ENCODE data around the gene ATPAF2. TPM values are rescaled to one million over a fixed set of nuclear protein-coding genes. Genes with fewer than 3 reads are reported as not detected.
"Not testable (repeated sequence)": the region's sequence is repeated elsewhere in the genome, so short reads cannot be mapped to it uniquely, and the experiment has no call there.

Gene ATPAF2
- total and polyA plus RNA-seq, 5 donors from 2014 or later, result 10.9 to 25.1 (median 13.2) TPM

GRCh38 chr17:17995887-17996286, 43.1 kb downstream of the ATPAF2 start:
- not testable (repeated sequence) for H3K4me1 ChIP-seq (ENCODE audit: control insufficient read depth, insufficient read depth, low read length, poor library complexity, severe bottlenecking); H3K4me1 Mint-ChIP-seq; DNase-seq; H3K9me3 ChIP-seq (ENCODE audit: control insufficient read depth in 2 of 2, low read length in 2 of 2); H3K27me3 Mint-ChIP-seq; H3K27ac ChIP-seq (ENCODE audit: insufficient read depth, low read length, poor library complexity, severe bottlenecking); ATAC-seq (ENCODE audit: low read depth in 2 of 2); H3K27me3 ChIP-seq (ENCODE audit: control insufficient read depth, insufficient read depth, low read length); H3K36me3 Mint-ChIP-seq; H3K9me3 Mint-ChIP-seq; H3K36me3 ChIP-seq (ENCODE audit: control insufficient read depth, insufficient read depth, low read length); H3K4me3 ChIP-seq (ENCODE audit: low read depth, low read length); H3K4me3 Mint-ChIP-seq
- peak overlapping the region in 1 of 3 donors; percentile 49 for H3K27ac Mint-ChIP-seq

GRCh38 chr17:17994271-17995069, 44.5 kb downstream of the ATPAF2 start:
- Histone ChIP-seq H3K4me1 (ENCODE audit: control insufficient read depth, insufficient read depth, low read length, poor library complexity, severe bottlenecking) (no peaks in the 10 kb centered on the region), H3K27ac (ENCODE audit: insufficient read depth, low read length, poor library complexity, severe bottlenecking) (no peak overlapping the region), H3K9me3 (ENCODE audit: control insufficient read depth in 2 of 2, low read length in 2 of 2) (no peaks in the 10 kb centered on the region), H3K4me3 (ENCODE audit: low read depth, low read length) (no peak overlapping the region), H3K27me3 (ENCODE audit: control insufficient read depth, insufficient read depth, low read length) (no peaks in the 10 kb centered on the region), H3K36me3 (ENCODE audit: control insufficient read depth, insufficient read depth, low read length) (no peaks in the 10 kb centered on the region)
- Mint-ChIP-seq H3K4me3 (no peak overlapping the region), H3K9me3 (no peaks in the 10 kb centered on the region), H3K4me1 (no peaks in the 10 kb centered on the region), H3K36me3 (no peaks in the 10 kb centered on the region), H3K27me3 (no peaks in the 10 kb centered on the region), H3K27ac (peak overlapping the region in 1 of 3 donors; percentile 39)
- ATAC-seq (ENCODE audit: low read depth in 2 of 2) (peak in 1 of 2 donors; percentile 30), DNase-seq (peak in 1 of 3 donors; percentile 29)

GRCh38 chr17:17993852-17994251, 45.1 kb downstream of the ATPAF2 start:
- no peak overlapping the region for H3K27ac ChIP-seq (ENCODE audit: insufficient read depth, low read length, poor library complexity, severe bottlenecking)
- Mint-ChIP-seq H3K27me3 (no peaks in the 10 kb centered on the region), H3K9me3 (no peaks in the 10 kb centered on the region), H3K4me3 (no peak overlapping the region), H3K27ac (no peak overlapping the region), H3K36me3 (no peaks in the 10 kb centered on the region), H3K4me1 (no peaks in the 10 kb centered on the region)
- H3K27me3 ChIP-seq (ENCODE audit: control insufficient read depth, insufficient read depth, low read length), result no peaks in the 10 kb centered on the region
- ATAC-seq (ENCODE audit: low read depth in 2 of 2) (no peak), DNase-seq (no peak)
- H3K9me3 ChIP-seq (ENCODE audit: control insufficient read depth in 2 of 2, low read length in 2 of 2), result no peaks in the 10 kb centered on the region
- no peaks in the 10 kb centered on the region for H3K4me1 ChIP-seq (ENCODE audit: control insufficient read depth, insufficient read depth, low read length, poor library complexity, severe bottlenecking)
- H3K4me3 ChIP-seq (ENCODE audit: low read depth, low read length), result no peak overlapping the region
- no peaks in the 10 kb centered on the region for H3K36me3 ChIP-seq (ENCODE audit: control insufficient read depth, insufficient read depth, low read length)

- no peaks in the 10 kb centered on the region for H3K36me3 Mint-ChIP-seq
- no peaks in the 10 kb centered on the region for H3K4me1 Mint-ChIP-seq
- H3K9me3 ChIP-seq (ENCODE audit: control insufficient read depth in 2 of 2, low read length in 2 of 2), result no peaks in the 10 kb centered on the region
- no peaks in the 10 kb centered on the region for H3K9me3 Mint-ChIP-seq
- no peaks in the 10 kb centered on the region for H3K27me3 ChIP-seq (ENCODE audit: control insufficient read depth, insufficient read depth, low read length)
- ATAC-seq (ENCODE audit: low read depth in 2 of 2) (no peak), DNase-seq (no peak)
- peak overlapping the region in 1 of 3 donors; percentile 59 for H3K27ac Mint-ChIP-seq
- H3K36me3 ChIP-seq (ENCODE audit: control insufficient read depth, insufficient read depth, low read length), result no peaks in the 10 kb centered on the region
- H3K4me3 ChIP-seq (ENCODE audit: low read depth, low read length), result no peak overlapping the region
- H3K4me1 ChIP-seq (ENCODE audit: control insufficient read depth, insufficient read depth, low read length, poor library complexity, severe bottlenecking), result no peaks in the 10 kb centered on the region
- no peak overlapping the region for H3K4me3 Mint-ChIP-seq
- H3K27ac ChIP-seq (ENCODE audit: insufficient read depth, low read length, poor library complexity, severe bottlenecking), result no peak overlapping the region
- no peaks in the 10 kb centered on the region for H3K27me3 Mint-ChIP-seq
Observed at GRCh38 chr17:17993366-17993765, 45.6 kb downstream of the ATPAF2 start.

GRCh38 chr17:17990282-17990681, 48.7 kb downstream of the ATPAF2 start:
- no peaks in the 10 kb centered on the region for H3K9me3 Mint-ChIP-seq
- no peak overlapping the region for H3K27ac Mint-ChIP-seq
- H3K27ac ChIP-seq (ENCODE audit: insufficient read depth, low read length, poor library complexity, severe bottlenecking), result no peak overlapping the region
- no peaks in the 10 kb centered on the region for H3K4me1 Mint-ChIP-seq
- no peaks in the 10 kb centered on the region for H3K9me3 ChIP-seq (ENCODE audit: control insufficient read depth in 2 of 2, low read length in 2 of 2)
- ATAC-seq (ENCODE audit: low read depth in 2 of 2) (no peak), DNase-seq (no peak)
- no peaks in the 10 kb centered on the region for H3K4me1 ChIP-seq (ENCODE audit: control insufficient read depth, insufficient read depth, low read length, poor library complexity, severe bottlenecking)
- no peaks in the 10 kb centered on the region for H3K27me3 ChIP-seq (ENCODE audit: control insufficient read depth, insufficient read depth, low read length)
- H3K4me3 Mint-ChIP-seq, result peak overlapping the region in 1 of 4 donors; percentile 85
- H3K36me3 Mint-ChIP-seq, result no peaks in the 10 kb centered on the region
- no peaks in the 10 kb centered on the region for H3K27me3 Mint-ChIP-seq
- no peak overlapping the region for H3K4me3 ChIP-seq (ENCODE audit: low read depth, low read length)
- H3K36me3 ChIP-seq (ENCODE audit: control insufficient read depth, insufficient read depth, low read length), result no peaks in the 10 kb centered on the region

- H3K27ac ChIP-seq (ENCODE audit: insufficient read depth, low read length, poor library complexity, severe bottlenecking), result no peak overlapping the region
- Mint-ChIP-seq H3K36me3 (no peaks in the 10 kb centered on the region), H3K9me3 (no peaks in the 10 kb centered on the region), H3K27ac (no peak overlapping the region), H3K27me3 (no peaks in the 10 kb centered on the region), H3K4me3 (no peak overlapping the region), H3K4me1 (no peaks in the 10 kb centered on the region)
- H3K4me3 ChIP-seq (ENCODE audit: low read depth, low read length), result no peak overlapping the region
- ATAC-seq (ENCODE audit: low read depth in 2 of 2), result no peak
- H3K27me3 ChIP-seq (ENCODE audit: control insufficient read depth, insufficient read depth, low read length), result no peaks in the 10 kb centered on the region
- no peaks in the 10 kb centered on the region for H3K4me1 ChIP-seq (ENCODE audit: control insufficient read depth, insufficient read depth, low read length, poor library complexity, severe bottlenecking)
- H3K36me3 ChIP-seq (ENCODE audit: control insufficient read depth, insufficient read depth, low read length), result no peaks in the 10 kb centered on the region
- DNase-seq, result no peak
- H3K9me3 ChIP-seq (ENCODE audit: control insufficient read depth in 2 of 2, low read length in 2 of 2), result no peaks in the 10 kb centered on the region
Observed at GRCh38 chr17:17989618-17990017, 49.4 kb downstream of the ATPAF2 start.

GRCh38 chr17:17989081-17989480, 49.9 kb downstream of the ATPAF2 start:
- no peaks in the 10 kb centered on the region for H3K9me3 Mint-ChIP-seq
- H3K27me3 Mint-ChIP-seq, result no peaks in the 10 kb centered on the region
- DNase-seq (no peak), ATAC-seq (ENCODE audit: low read depth in 2 of 2) (no peak)
- no peaks in the 10 kb centered on the region for H3K9me3 ChIP-seq (ENCODE audit: control insufficient read depth in 2 of 2, low read length in 2 of 2)
- no peaks in the 10 kb centered on the region for H3K4me1 Mint-ChIP-seq
- no peak overlapping the region for H3K4me3 Mint-ChIP-seq
- no peak overlapping the region for H3K4me3 ChIP-seq (ENCODE audit: low read depth, low read length)
- H3K27ac ChIP-seq (ENCODE audit: insufficient read depth, low read length, poor library complexity, severe bottlenecking), result no peak overlapping the region
- no peaks in the 10 kb centered on the region for H3K36me3 ChIP-seq (ENCODE audit: control insufficient read depth, insufficient read depth, low read length)
- H3K36me3 Mint-ChIP-seq, result no peaks in the 10 kb centered on the region
- no peaks in the 10 kb centered on the region for H3K27me3 ChIP-seq (ENCODE audit: control insufficient read depth, insufficient read depth, low read length)
- no peak overlapping the region for H3K27ac Mint-ChIP-seq
- no peaks in the 10 kb centered on the region for H3K4me1 ChIP-seq (ENCODE audit: control insufficient read depth, insufficient read depth, low read length, poor library complexity, severe bottlenecking)

- Histone ChIP-seq H3K4me1 (ENCODE audit: control insufficient read depth, insufficient read depth, low read length, poor library complexity, severe bottlenecking) (no peaks in the 10 kb centered on the region), H3K36me3 (ENCODE audit: control insufficient read depth, insufficient read depth, low read length) (no peaks in the 10 kb centered on the region), H3K4me3 (ENCODE audit: low read depth, low read length) (no peak overlapping the region), H3K9me3 (ENCODE audit: control insufficient read depth in 2 of 2, low read length in 2 of 2) (no peaks in the 10 kb centered on the region), H3K27me3 (ENCODE audit: control insufficient read depth, insufficient read depth, low read length) (no peaks in the 10 kb centered on the region), H3K27ac (ENCODE audit: insufficient read depth, low read length, poor library complexity, severe bottlenecking) (no peak overlapping the region)
- Mint-ChIP-seq H3K4me1 (no peaks in the 10 kb centered on the region), H3K4me3 (no peak overlapping the region), H3K27ac (no peak overlapping the region), H3K9me3 (no peaks in the 10 kb centered on the region), H3K27me3 (no peaks in the 10 kb centered on the region), H3K36me3 (no peaks in the 10 kb centered on the region)
- ATAC-seq (ENCODE audit: low read depth in 2 of 2) (no peak), DNase-seq (no peak)
Observed at GRCh38 chr17:17988427-17988945, 50.5 kb downstream of the ATPAF2 start.
